ENCODE results near the gene FADD. TPM values are rescaled to one million over a fixed set of nuclear protein-coding genes. Genes with fewer than 3 reads are reported as not detected.

Gene FADD, protein sequence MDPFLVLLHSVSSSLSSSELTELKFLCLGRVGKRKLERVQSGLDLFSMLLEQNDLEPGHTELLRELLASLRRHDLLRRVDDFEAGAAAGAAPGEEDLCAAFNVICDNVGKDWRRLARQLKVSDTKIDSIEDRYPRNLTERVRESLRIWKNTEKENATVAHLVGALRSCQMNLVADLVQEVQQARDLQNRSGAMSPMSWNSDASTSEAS
- polyA plus RNA-seq = 31.5 to 45.3 TPM (median 33.7 TPM) in 3 replicates
- polyA plus RNA-seq (2011; ENCODE audit: low read depth) = 19.9 TPM
- 26.6 and 33.6 TPM in 2 replicates for polyA plus RNA-seq (2011; cell fraction: cytosol; rRNA removed)
- 19.2 and 23.2 TPM in 2 replicates for polyA plus RNA-seq (2011; cell fraction: nucleus; rRNA removed)
- polyA plus RNA-seq (2012; ENCODE audit: low replicate concordance) = 15.4 and 39.2 TPM in 2 replicates
- 28.7 to 39.0 TPM (median 32.6 TPM) in 3 replicates for polyA minus RNA-seq
- 39.9 TPM for polyA minus RNA-seq (2011; cell fraction: cytosol; rRNA and poly(A)+ RNA removed)
- 11.6 and 13.4 TPM in 2 replicates for polyA minus RNA-seq (2011; cell fraction: nucleus; rRNA and poly(A)+ RNA removed)

DNA sequence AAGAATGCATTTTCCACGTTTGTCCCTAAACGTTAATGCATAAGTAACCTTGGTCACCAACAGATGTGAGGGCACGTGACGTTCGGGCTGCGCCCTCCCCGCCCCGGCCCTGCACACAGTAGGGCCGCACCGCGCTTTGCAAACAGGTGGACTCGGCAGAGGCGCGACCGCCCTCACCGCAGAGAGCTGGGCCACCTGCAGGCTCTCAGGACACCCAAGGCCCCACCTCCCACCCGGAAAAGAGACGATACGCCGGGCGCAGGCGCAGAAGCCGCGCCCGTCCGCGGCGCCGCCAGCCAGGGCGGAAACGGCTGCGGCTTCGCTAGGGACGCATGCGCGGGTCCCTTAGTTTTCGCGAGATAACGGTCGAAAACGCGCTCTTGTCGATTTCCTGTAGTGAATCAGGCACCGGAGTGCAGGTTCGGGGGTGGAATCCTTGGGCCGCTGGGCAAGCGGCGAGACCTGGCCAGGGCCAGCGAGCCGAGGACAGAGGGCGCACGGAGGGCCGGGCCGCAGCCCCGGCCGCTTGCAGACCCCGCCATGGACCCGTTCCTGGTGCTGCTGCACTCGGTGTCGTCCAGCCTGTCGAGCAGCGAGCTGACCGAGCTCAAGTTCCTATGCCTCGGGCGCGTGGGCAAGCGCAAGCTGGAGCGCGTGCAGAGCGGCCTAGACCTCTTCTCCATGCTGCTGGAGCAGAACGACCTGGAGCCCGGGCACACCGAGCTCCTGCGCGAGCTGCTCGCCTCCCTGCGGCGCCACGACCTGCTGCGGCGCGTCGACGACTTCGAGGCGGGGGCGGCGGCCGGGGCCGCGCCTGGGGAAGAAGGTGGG is at the start of gene FADD:
Gene FADD (plus strand): TSS at position 377 of the 831 bp plus-strand sequence. CDS start 164 bp downstream, at position 541.
- TF ChIP-seq, protein P1, sequence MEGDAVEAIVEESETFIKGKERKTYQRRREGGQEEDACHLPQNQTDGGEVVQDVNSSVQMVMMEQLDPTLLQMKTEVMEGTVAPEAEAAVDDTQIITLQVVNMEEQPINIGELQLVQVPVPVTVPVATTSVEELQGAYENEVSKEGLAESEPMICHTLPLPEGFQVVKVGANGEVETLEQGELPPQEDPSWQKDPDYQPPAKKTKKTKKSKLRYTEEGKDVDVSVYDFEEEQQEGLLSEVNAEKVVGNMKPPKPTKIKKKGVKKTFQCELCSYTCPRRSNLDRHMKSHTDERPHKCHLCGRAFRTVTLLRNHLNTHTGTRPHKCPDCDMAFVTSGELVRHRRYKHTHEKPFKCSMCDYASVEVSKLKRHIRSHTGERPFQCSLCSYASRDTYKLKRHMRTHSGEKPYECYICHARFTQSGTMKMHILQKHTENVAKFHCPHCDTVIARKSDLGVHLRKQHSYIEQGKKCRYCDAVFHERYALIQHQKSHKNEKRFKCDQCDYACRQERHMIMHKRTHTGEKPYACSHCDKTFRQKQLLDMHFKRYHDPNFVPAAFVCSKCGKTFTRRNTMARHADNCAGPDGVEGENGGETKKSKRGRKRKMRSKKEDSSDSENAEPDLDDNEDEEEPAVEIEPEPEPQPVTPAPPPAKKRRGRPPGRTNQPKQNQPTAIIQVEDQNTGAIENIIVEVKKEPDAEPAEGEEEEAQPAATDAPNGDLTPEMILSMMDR (optimal IDR thresholded peaks at IDR 0.05 in 1 of 3, IDR thresholded peaks at IDR 0.05 in 1 of 3, conservative IDR thresholded peaks at IDR 0.05 in 1 of 3; ENCODE audit: extremely low read depth in 1 of 3, insufficient read depth in 2 of 3, low read length in 3 of 3) = no peak
- TF ChIP-seq EZH2 (IDR thresholded peaks at IDR 0.05; ENCODE audit: low read length) = no peak
- Histone ChIP-seq H3K27ac (ENCODE audit: control insufficient read depth, insufficient read depth, low read length) (peak within 1 kb of the TSS; percentile 88), H3K79me2 (ENCODE audit: control insufficient read depth, insufficient read depth, low read length) (peaks cover 40% of the 10 kb centered on the region), H4K20me1 (ENCODE audit: control insufficient read depth, extremely low read depth, insufficient read depth, low read length) (peaks cover 23% of the 10 kb centered on the region), H2AFZ (ENCODE audit: control insufficient read depth, low read length) (peak within 1 kb of the TSS; percentile 79), H3K27me3 (ENCODE audit: control insufficient read depth, extremely low read depth, insufficient read depth, low read length) (no peaks in the 10 kb centered on the region), H3K9me3 (ENCODE audit: control insufficient read depth, low read depth, low read length) (no peaks in the 10 kb centered on the region), H3K9me1 (ENCODE audit: control insufficient read depth, extremely low read depth, insufficient read depth, low read length) (peaks cover 4% of the 10 kb centered on the region), H3K36me3 (ENCODE audit: control insufficient read depth in 2 of 2, extremely low read depth in 1 of 2, insufficient read depth in 2 of 2, low read length in 2 of 2) (peaks cover 10 to 26% of the 10 kb centered on the region in 2 experiments), H3K4me3 (ENCODE audit: control insufficient read depth in 2 of 3, extremely low read depth in 1 of 3, insufficient read depth in 2 of 3, low read depth in 1 of 3, low read length in 3 of 3) (peak within 1 kb of the TSS; percentile 72 to 88 (median 74)), H3K4me1 (ENCODE audit: control insufficient read depth, extremely low read depth, insufficient read depth, low read length) (peaks cover 21% of the 10 kb centered on the region), H3K4me2 (ENCODE audit: control insufficient read depth, extremely low read depth, insufficient read depth, low read depth, low read length) (peak within 1 kb of the TSS; percentile 92), H3K9ac (ENCODE audit: control insufficient read depth, extremely low read depth, insufficient read depth, low read length) (peak within 1 kb of the TSS; percentile 88)
- FAIRE-seq = no peak
- dilution Hi-C loops (cut with MboI; ENCODE audit: extremely low pct_ligation_motif_present, low sequenced_read_pairs) = no loop called here
- peak; percentile 41 for DNase-seq (ENCODE audit: low read depth, low spot score)

DNA sequence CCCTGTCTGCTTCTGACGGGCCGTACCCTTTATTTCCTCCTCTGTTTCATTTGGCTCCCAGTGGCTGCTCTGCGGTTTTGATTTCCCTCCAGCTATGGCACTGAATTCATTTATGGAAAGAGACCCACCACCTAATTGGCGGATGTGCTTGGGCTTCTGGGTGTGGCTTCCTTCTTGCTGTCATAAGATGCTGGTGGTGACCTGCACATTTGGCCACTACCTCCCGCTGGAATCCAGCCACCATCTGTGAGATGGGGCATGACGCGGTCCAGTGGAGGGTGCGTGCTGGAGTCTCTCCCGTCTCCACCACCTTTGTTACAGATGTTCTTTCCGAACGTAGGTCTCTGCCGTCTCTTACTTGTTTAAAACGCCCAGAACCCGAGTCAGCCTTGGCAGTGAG is 47.7 kb upstream of the FADD start:
- Histone ChIP-seq H3K79me2 (ENCODE audit: control insufficient read depth, insufficient read depth, low read length) (no peaks in the 10 kb centered on the region), H4K20me1 (ENCODE audit: control insufficient read depth, extremely low read depth, insufficient read depth, low read length) (no peaks in the 10 kb centered on the region), H3K9me3 (ENCODE audit: control insufficient read depth, low read depth, low read length) (no peaks in the 10 kb centered on the region), H3K27ac (ENCODE audit: control insufficient read depth, insufficient read depth, low read length) (peak overlapping the region; percentile 84), H3K27me3 (ENCODE audit: control insufficient read depth, extremely low read depth, insufficient read depth, low read length) (no peaks in the 10 kb centered on the region), H3K4me3 (ENCODE audit: control insufficient read depth in 2 of 3, extremely low read depth in 1 of 3, insufficient read depth in 2 of 3, low read depth in 1 of 3, low read length in 3 of 3) (no peak overlapping the region), H3K4me1 (ENCODE audit: control insufficient read depth, extremely low read depth, insufficient read depth, low read length) (peaks cover 38% of the 10 kb centered on the region), H3K9ac (ENCODE audit: control insufficient read depth, extremely low read depth, insufficient read depth, low read length) (peak overlapping the region; percentile 42), H3K4me2 (ENCODE audit: control insufficient read depth, extremely low read depth, insufficient read depth, low read depth, low read length) (peak overlapping the region; percentile 65), H3K36me3 (ENCODE audit: control insufficient read depth in 2 of 2, extremely low read depth in 1 of 2, insufficient read depth in 2 of 2, low read length in 2 of 2) (no peaks in the 10 kb centered on the region), H2AFZ (ENCODE audit: control insufficient read depth, low read length) (no peak overlapping the region), H3K9me1 (ENCODE audit: control insufficient read depth, extremely low read depth, insufficient read depth, low read length) (no peaks in the 10 kb centered on the region)
- dilution Hi-C loops (cut with MboI; ENCODE audit: extremely low pct_ligation_motif_present, low sequenced_read_pairs) = no loop called here
- DNase-seq (ENCODE audit: low read depth, low spot score) (no peak), FAIRE-seq (no peak)
- TF ChIP-seq, protein P1 (optimal IDR thresholded peaks at IDR 0.05 in 1 of 3, IDR thresholded peaks at IDR 0.05 in 1 of 3, conservative IDR thresholded peaks at IDR 0.05 in 1 of 3; ENCODE audit: extremely low read depth in 1 of 3, insufficient read depth in 2 of 3, low read length in 3 of 3) = no peak
- TF ChIP-seq EZH2 (IDR thresholded peaks at IDR 0.05; ENCODE audit: low read length) = no peak

Data from keratinocyte (primary cell).